ENCODE measurements around the gene FSTL5. TPM values are rescaled to one million over a fixed set of nuclear protein-coding genes. Genes with fewer than 3 reads are reported as not detected.

Gene FSTL5
- total and polyA plus RNA-seq, 2 donors (not counting 3 experiments of a cell fraction or from before 2014, with no cell fraction given) = 1.3 to 1.9 TPM

- CTCF ChIA-PET = no interaction called here
- Histone ChIP-seq H3K4me1 (ENCODE audit: control insufficient read depth, extremely low read depth, insufficient read depth, low read length) (no peaks in the 10 kb centered on the region), H3K79me2 (ENCODE audit: control insufficient read depth, insufficient read depth, low read length) (no peaks in the 10 kb centered on the region), H2AFZ (ENCODE audit: low read depth, low read length) (no peak overlapping the region), H3K9me3 (replicated peaks; ENCODE audit: control insufficient read depth, insufficient read depth, low read length) (no peaks in the 10 kb centered on the region), H3K9me1 (replicated peaks; ENCODE audit: control insufficient read depth, extremely low read depth, insufficient read depth, low read length) (no peaks in the 10 kb centered on the region), H4K20me1 (replicated peaks; ENCODE audit: control insufficient read depth, extremely low read depth, insufficient read depth, low read length) (no peaks in the 10 kb centered on the region), H3K27ac (ENCODE audit: insufficient read depth, low read depth, low read length) (no peak overlapping the region), H3K4me2 (ENCODE audit: insufficient read depth, low read length) (no peak overlapping the region), H3K4me3 (replicated peaks in 1 of 3; ENCODE audit: insufficient read depth in 1 of 3, low read depth in 1 of 3, low read length in 3 of 3) (no peak overlapping the region), H3K9ac (replicated peaks; ENCODE audit: extremely low read depth, insufficient read depth, low read length) (no peak overlapping the region), H3K36me3 (ENCODE audit: control insufficient read depth in 2 of 2, extremely low read depth in 1 of 2, insufficient read depth in 2 of 2, low read length in 2 of 2) (no peaks in the 10 kb centered on the region), H3K27me3 (ENCODE audit: control insufficient read depth in 2 of 2, insufficient read depth in 2 of 2, low read length in 2 of 2) (no peaks in the 10 kb centered on the region)
- no peak for FAIRE-seq
- BruUV-seq (replicated peaks) = no TSS peak
- no peak for DNase-seq (ENCODE audit: low read depth, low spot score)
- dilution Hi-C loops (cut with MboI; ENCODE audit: extremely low pct_ligation_motif_present, low sequenced_read_pairs) = no loop called here
- POLR2A ChIA-PET = no interaction called here
- no peak for TF ChIP-seq POLR2A (IDR thresholded peaks at IDR 0.05; ENCODE audit: low read depth, low read length)
- TF ChIP-seq, protein P1, sequence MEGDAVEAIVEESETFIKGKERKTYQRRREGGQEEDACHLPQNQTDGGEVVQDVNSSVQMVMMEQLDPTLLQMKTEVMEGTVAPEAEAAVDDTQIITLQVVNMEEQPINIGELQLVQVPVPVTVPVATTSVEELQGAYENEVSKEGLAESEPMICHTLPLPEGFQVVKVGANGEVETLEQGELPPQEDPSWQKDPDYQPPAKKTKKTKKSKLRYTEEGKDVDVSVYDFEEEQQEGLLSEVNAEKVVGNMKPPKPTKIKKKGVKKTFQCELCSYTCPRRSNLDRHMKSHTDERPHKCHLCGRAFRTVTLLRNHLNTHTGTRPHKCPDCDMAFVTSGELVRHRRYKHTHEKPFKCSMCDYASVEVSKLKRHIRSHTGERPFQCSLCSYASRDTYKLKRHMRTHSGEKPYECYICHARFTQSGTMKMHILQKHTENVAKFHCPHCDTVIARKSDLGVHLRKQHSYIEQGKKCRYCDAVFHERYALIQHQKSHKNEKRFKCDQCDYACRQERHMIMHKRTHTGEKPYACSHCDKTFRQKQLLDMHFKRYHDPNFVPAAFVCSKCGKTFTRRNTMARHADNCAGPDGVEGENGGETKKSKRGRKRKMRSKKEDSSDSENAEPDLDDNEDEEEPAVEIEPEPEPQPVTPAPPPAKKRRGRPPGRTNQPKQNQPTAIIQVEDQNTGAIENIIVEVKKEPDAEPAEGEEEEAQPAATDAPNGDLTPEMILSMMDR (IDR thresholded peaks at IDR 0.05; ENCODE audit: extremely low read depth in 1 of 2, insufficient read depth in 1 of 2, low read depth in 1 of 2, low read length in 2 of 2) = no peak
- TF ChIP-seq EZH2 (IDR thresholded peaks at IDR 0.05; ENCODE audit: borderline replicate concordance, low read depth, low read length, severe bottlenecking) = no peak
- TF ChIP-seq JUN (IDR thresholded peaks at IDR 0.05; ENCODE audit: borderline replicate concordance, insufficient read depth, insufficient read length, low read depth) = no peak
- TF ChIP-seq, protein P2, sequence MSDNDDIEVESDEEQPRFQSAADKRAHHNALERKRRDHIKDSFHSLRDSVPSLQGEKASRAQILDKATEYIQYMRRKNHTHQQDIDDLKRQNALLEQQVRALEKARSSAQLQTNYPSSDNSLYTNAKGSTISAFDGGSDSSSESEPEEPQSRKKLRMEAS (IDR thresholded peaks at IDR 0.05; ENCODE audit: insufficient read depth, insufficient read length) = no peak
- TF ChIP-seq MYC (IDR thresholded peaks at IDR 0.05; ENCODE audit: low read depth, low read length) = no peak
- no peak for TF ChIP-seq GATA2 (IDR thresholded peaks at IDR 0.05; ENCODE audit: insufficient read depth, insufficient read length, low read depth, low read length)
- no peak for TF ChIP-seq FOS (IDR thresholded peaks at IDR 0.05; ENCODE audit: borderline replicate concordance, insufficient read depth, low read length)
- TF ChIP-seq POLR2AphosphoS5 (IDR thresholded peaks at IDR 0.05; ENCODE audit: insufficient read depth, low read depth, low read length) = no peak
- intact Hi-C loops (cut with micrococcal nuclease) = no loop called here
These were observed 14.2 kb downstream of the FSTL5 start for GRCh38 chr4:162149644-162150043.

All from endothelial cell of umbilical vein (primary cell).